NCI-H1105 treated with DMSO at 0.1 percent for 48 hours (cell line): ENCODE measurements around the gene IGFBPL1.
A peak's percentile ranks its signal among the peaks of the same experiment; 100 is the strongest.
"Not testable (repeated sequence)": the region's sequence is repeated elsewhere in the genome, so short reads cannot be mapped to it uniquely, and the experiment has no call there.

Source experiments
- DNase-seq: peaks from one replicate; lab custom pipeline; 2025; lab: John Stamatoyannopoulos, UW

The IGFBPL1 gene

GRCh38 chr9:38377336-38378083 is 46.7 kb downstream of the IGFBPL1 start:
- not testable (repeated sequence) for DNase-seq

GRCh38 chr9:38376021-38376670 is 48.1 kb downstream of the IGFBPL1 start:
- no peak for DNase-seq

- DNase-seq, result no peak
Observed at GRCh38 chr9:38375572-38375963, 48.7 kb downstream of the IGFBPL1 start.

DNA sequence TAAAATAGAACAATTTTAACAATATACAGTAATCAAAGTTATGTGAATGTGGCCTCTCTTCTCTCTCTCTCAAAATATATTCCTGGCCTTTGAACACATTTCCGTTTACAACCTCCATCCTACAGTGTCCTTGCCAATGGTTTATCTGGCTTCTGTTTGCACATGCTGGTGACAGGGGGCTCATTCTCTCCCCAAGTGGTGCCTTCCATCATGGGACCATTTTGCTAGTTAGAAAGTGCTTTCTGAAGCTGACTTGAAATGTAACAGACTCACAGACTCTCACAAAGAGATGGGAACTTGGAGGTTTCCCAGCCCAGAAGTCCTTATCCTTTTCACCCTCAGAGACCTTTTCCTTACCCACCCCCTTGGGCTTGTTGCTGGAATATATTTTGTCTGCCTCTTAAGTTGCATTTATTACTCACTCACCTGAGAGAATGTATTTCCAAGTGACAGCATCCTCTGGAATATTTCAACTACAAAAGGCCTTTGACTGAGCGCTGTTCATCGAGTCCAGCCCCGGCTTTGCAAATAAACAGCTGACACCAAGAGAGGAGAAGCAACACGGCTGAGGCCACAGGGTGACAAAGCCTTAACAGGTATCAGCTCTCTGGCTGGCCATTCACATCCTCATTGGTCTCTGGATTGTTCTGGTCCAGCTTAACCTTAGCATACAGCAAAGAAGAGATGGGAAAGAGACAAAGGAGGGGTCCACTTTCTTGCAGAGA is 49.2 kb downstream of the IGFBPL1 start:
- DNase-seq, result no peak

GRCh38 chr9:38373679-38374078 is 50.6 kb downstream of the IGFBPL1 start:
- DNase-seq, result no peak

DNA sequence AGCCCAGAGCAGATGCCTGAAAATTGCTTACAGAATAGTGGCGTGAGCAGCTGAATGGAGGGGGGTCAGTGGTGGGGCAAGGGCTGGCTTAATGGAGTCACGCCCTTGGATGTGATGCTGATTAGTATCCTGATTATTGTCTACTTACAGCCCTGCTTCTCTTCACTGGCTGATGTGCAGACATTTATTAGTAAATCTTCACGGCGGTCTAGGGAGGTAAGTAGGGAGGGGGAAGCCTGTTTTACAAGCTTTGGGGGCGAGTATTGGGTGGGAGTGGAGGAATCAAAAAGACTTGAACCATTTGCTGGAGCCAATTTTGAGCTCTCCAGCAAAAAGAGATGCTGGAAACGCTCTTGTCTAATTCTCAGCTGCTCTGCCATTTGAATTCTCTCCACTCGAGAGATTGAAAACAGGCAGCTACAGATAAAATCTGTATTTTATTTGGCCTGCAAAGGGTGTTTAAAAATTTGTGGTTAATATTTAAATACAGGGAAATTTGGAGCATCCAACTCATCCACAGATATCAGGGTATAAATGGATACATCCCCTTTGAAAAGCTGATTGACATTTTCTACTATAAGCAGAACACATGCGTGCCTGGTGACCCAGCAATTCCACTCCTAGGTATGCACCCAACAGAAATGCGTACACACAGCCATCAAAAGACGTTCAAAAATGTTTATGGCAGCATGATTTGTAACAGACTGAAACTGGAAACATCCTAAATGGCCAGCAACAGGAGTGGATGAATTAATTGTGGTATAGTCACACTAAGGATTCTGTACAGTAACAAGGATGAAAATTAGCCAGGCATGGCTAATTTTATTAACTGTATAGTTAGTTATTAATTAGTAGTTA is 51.3 kb downstream of the IGFBPL1 start:
- no peak for DNase-seq

DNA sequence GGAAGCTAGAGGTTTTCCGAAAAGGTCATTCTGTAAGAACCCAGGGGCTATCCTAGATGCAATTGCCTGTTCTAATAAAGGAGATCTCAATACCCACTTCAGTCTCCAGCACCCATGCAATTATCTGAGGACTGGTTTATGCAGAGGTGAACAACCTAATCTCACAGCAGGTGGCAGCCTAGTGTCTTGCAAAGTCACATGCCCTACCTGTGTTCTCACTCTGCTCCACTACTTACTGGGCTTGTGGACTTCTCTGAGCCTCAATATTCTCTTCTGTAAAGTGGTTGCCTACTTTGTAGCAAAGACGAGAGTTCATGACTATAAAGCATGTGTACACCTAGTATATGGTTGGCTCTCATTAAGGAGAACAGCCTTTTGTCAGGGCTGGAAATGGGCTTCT is 52.8 kb downstream of the IGFBPL1 start:
- peak; percentile 68 for DNase-seq

GRCh38 chr9:38370176-38370575 is 54.1 kb downstream of the IGFBPL1 start:
- no peak for DNase-seq

DNA sequence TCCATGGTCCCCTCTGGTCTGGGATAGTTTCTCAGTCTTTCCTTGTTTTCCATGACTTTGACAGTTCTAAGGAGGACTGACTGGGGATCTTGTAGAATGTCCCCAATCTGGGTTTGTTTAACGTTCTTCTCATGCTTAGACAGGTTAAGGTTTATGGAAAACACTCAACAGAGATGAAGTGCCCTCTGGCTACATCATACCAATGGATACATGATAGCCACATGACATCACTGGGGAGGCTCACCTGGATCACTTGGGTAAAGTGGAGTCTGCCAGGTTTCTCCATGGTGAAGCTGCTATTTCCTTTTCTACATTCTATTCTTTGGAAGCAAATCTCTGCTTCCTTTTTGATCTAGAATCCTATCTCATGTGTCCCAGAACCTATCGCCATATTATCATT is 55.5 kb downstream of the IGFBPL1 start:
- DNase-seq, result no peak

- no peak for DNase-seq
Observed at GRCh38 chr9:38367898-38368297, 56.4 kb downstream of the IGFBPL1 start.

GRCh38 chr9:38363589-38363925 is 60.7 kb downstream of the IGFBPL1 start:
- no peak for DNase-seq

GRCh38 chr9:38362852-38363588 is 61.2 kb downstream of the IGFBPL1 start:
- DNase-seq, result peak; percentile 51

DNA sequence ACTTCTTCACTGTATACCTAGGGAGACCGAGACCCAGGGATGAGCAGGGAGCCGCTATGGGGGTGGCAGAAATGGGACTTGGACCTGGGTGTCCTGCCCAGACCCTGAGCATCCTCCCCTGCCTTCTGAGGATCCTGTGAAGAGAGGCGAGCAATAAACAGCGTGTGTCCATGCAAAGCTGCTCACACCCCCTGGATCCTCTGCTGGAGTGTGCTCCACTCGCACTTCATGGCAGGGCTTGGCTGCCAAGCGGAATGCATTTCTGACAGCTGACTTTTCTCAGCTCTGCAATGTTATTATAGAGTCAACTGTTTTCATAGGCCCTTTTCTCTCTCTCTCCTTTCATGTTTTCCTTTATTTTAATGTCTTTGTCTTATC is 62.8 kb downstream of the IGFBPL1 start:
- DNase-seq, result no peak

DNA sequence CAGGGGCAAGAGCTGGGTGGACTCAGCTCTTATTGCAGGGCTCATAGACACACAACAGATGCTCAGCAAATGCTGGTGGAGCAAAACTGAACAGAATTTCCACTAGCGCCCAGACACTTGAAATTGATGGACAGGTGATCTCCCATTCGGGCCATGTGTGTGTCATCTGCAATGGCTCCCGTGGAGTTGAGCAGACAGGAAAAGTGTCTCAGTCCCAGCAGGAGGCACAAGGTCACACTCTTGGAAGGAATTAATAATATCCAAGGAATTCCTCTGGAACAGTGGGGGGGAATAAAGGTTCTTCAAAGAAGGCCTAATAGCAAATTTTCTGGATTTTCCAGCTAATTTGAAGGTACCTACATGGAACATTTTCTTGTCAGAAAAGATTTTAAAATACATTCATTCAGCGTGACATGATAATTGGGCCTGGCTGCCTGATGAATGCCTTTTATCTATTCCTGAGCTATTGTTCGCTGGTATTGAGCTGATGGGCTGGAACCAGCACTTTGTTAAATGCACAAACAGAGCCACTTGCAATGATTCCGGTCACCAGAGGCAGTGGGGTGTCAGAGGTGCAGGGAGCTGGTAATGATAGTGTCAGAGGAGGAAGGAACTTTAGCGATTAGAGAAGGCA is 63.3 kb downstream of the IGFBPL1 start:
- DNase-seq, result no peak

DNA sequence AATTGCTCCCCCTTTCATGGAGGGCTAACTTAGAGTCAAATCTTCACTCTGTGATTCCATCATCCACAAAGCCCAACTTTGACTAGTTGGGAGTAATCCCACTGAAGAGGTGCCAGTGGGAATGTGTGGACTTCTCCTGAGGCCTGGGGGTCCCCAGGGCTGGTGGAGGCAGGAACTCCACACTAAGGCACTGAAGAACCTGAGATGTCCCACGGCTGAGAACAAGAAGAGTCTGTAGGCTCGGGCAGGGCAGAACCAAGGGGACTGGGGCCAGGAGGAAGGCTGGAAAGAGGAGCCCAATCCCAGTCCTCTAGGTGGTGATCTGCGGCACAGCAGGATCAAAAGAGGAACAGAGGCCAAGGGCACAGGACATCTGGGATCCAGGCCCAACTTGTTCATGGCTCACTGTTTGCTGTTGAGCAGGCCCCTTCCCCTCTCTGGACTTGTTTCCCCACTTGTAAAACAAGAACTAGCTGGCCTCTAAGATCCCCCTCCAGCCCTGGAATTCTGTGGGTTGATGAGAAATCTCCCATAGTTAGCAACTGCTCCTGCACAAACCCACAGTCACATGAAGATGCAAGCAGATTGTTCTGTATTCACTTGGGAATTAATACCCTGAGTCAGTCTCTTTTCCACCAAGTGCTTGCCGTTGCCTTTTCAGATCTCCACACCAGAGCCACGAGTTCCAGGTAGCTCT is 64.4 kb downstream of the IGFBPL1 start:
- DNase-seq, result no peak

DNA sequence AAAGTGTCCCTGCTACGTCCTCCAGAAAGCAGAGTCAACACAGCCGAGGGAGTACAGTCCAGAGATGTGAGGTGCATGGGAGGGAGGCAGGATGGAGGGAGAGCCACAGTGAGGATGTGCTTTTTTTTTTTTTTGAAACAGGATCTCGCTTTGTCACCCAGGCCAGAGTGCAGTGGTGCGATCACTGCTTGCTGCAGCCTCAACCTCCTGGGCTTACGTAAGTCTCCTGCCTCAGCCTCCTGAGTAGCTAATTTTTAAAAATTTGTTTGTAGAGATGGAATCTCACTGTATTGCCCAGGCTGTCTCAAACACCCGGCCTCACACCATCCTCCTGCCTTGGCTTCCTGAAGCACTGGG is 65.0 kb downstream of the IGFBPL1 start:
- DNase-seq, result no peak

DNA sequence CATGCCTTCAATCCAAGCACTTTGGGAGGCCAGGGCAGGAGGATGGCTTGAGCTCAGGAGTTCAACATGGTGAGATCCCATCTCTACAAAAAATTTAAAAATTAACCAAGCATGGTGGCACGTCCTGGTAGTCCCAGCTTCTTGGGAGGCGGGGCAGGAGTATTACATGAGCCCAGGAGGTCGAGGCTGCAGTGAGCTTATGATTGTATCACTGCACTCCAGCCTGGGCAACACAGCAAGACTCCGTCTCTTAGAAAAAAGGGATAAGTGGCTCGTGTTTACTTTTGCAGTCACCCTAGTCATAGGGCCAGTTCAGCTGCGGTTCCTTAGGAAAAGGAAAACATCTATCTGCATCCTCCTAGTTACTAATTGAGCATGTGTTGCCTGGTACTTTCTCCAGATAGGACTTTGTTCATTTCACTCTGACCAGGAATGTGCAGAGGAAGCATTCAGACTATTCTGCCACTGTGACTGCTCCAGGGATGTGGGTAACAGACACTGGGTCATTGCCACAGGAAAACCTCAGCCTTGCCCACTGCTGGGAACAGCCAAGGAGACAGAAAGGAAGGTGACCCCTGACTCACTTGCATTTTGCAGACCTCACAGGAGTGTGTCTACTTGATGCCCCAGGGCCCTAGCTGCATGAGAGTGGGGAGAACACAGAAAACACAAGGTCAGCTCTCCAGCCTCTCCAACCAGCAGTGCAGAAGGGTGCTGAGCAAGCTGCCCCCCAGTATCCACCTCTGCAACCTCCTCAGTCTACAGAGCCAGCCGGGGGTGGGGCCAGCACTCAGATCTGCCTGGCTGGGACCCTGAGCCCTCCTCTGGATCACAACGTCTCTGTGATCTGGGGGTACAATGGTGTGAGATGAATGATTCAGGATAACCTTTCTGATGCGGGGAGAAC is 65.6 kb downstream of the IGFBPL1 start:
- no peak for DNase-seq

- no peak for DNase-seq
Observed at GRCh38 chr9:38357350-38358114, 66.7 kb downstream of the IGFBPL1 start.

GRCh38 chr9:38356851-38357250 is 67.4 kb downstream of the IGFBPL1 start:
- DNase-seq, result no peak
